PC-3 (cell line): ENCODE measurements around the gene OR2T1.
"Not testable (repeated sequence)": the region's sequence is repeated elsewhere in the genome, so short reads cannot be mapped to it uniquely, and the experiment has no call there.

ENCODE experiments used
- EZH2 ChIP-seq: fragments of 300-600 bp; sonication (generic); IDR thresholded peaks from one replicate; pipeline ENCODE4 v1.6.1; 2017; ENCODE audit warnings: antibody characterized with exemption, mild to moderate bottlenecking, low read length; ENCODE audit not compliant: unreplicated experiment
- EZH2phosphoT487 ChIP-seq: fragments of 300-600 bp; sonication (generic); IDR thresholded peaks from 2 replicates; pipeline ENCODE4 v1.6.1; 2018; ENCODE audit warnings: mild to moderate bottlenecking, antibody characterized with exemption, low read length, borderline replicate concordance
- TF ChIP-seq, protein P1 (sequence below): fragments of 300-600 bp; sonication (generic); conservative IDR thresholded peaks from 2 replicates; pipeline ENCODE4 v1.5.1; 2017; ENCODE audit warnings: antibody characterized with exemption, low read depth, mild to moderate bottlenecking, low read length

GRCh38 chr1:248450466-248451145, 47.8 kb downstream of the OR2T1 start:
- TF ChIP-seq, protein P1, sequence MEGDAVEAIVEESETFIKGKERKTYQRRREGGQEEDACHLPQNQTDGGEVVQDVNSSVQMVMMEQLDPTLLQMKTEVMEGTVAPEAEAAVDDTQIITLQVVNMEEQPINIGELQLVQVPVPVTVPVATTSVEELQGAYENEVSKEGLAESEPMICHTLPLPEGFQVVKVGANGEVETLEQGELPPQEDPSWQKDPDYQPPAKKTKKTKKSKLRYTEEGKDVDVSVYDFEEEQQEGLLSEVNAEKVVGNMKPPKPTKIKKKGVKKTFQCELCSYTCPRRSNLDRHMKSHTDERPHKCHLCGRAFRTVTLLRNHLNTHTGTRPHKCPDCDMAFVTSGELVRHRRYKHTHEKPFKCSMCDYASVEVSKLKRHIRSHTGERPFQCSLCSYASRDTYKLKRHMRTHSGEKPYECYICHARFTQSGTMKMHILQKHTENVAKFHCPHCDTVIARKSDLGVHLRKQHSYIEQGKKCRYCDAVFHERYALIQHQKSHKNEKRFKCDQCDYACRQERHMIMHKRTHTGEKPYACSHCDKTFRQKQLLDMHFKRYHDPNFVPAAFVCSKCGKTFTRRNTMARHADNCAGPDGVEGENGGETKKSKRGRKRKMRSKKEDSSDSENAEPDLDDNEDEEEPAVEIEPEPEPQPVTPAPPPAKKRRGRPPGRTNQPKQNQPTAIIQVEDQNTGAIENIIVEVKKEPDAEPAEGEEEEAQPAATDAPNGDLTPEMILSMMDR, result not testable (repeated sequence)
- TF ChIP-seq EZH2, EZH2phosphoT487: not testable (repeated sequence)
